ENCODE measurements around the gene ADH6.
A peak's percentile ranks its signal among the peaks of the same experiment; 100 is the strongest.
"Not testable (repeated sequence)": the region's sequence is repeated elsewhere in the genome, so short reads cannot be mapped to it uniquely, and the experiment has no call there.

The ADH6 gene

GRCh38 chr4:99219072-99219471 is at the start of gene ADH6:
ADH6 (minus strand) TSS chr4:99219246; CDS start chr4:99219152, 94 bp downstream.
- no peak for DNase-seq

- no peak for DNase-seq
Observed at GRCh38 chr4:99264927-99265326, 45.9 kb upstream of the ADH6 start.

GRCh38 chr4:99252746-99253145 is 33.7 kb upstream of the ADH6 start:
- no peak for DNase-seq

- DNase-seq = peak; percentile 8
Observed at GRCh38 chr4:99248714-99249113, 29.7 kb upstream of the ADH6 start.

GRCh38 chr4:99235955-99236354 is 16.9 kb upstream of the ADH6 start:
- DNase-seq = no peak

GRCh38 chr4:99234331-99235010 is 15.4 kb upstream of the ADH6 start:
- DNase-seq = peak; percentile 6

- not testable (repeated sequence) for DNase-seq
Observed at GRCh38 chr4:99233397-99233796, 14.4 kb upstream of the ADH6 start.

- not testable (repeated sequence) for DNase-seq
Observed at GRCh38 chr4:99228706-99229105, 9.7 kb upstream of the ADH6 start.

- DNase-seq = not testable (repeated sequence)
Observed at GRCh38 chr4:99227646-99228045, 8.6 kb upstream of the ADH6 start.

- no peak for DNase-seq
Observed at GRCh38 chr4:99221980-99222379, 2.9 kb upstream of the ADH6 start.

- DNase-seq = no peak
Observed at GRCh38 chr4:99219479-99219878, 433 bp upstream of the ADH6 start.

- no peak for DNase-seq
Observed at GRCh38 chr4:99215521-99215920, 3.5 kb downstream of the ADH6 start.

- no peak for DNase-seq
Observed at GRCh38 chr4:99210789-99211188, 8.3 kb downstream of the ADH6 start.

GRCh38 chr4:99209671-99210070 is 9.4 kb downstream of the ADH6 start:
- peak; percentile 66 for DNase-seq

GRCh38 chr4:99208719-99209075 is 10.3 kb downstream of the ADH6 start:
- no peak for DNase-seq

- peak; percentile 13 for DNase-seq
Observed at GRCh38 chr4:99207911-99208718, 10.9 kb downstream of the ADH6 start.

GRCh38 chr4:99207069-99207743 is 11.8 kb downstream of the ADH6 start:
- no peak for DNase-seq

GRCh38 chr4:99205153-99205979 is 13.7 kb downstream of the ADH6 start:
- peak; percentile 86 for DNase-seq

- no peak for DNase-seq
Observed at GRCh38 chr4:99202536-99202935, 16.5 kb downstream of the ADH6 start.

- DNase-seq = no peak
Observed at GRCh38 chr4:99202094-99202493, 17.0 kb downstream of the ADH6 start.

- peak; percentile 15 for DNase-seq
Observed at GRCh38 chr4:99201690-99202089, 17.4 kb downstream of the ADH6 start.

GRCh38 chr4:99200138-99200537 is 18.9 kb downstream of the ADH6 start:
- DNase-seq = no peak

- no peak for DNase-seq
Observed at GRCh38 chr4:99190336-99190735, 28.7 kb downstream of the ADH6 start.
